NCI-H2081 (cell line): ENCODE data around the gene FAM20B.

ENCODE experiments used
- DNase-seq, 2 experiments: peaks; one replicate each; lab custom pipeline; 2025; lab: John Stamatoyannopoulos, UW

The FAM20B gene

DNA sequence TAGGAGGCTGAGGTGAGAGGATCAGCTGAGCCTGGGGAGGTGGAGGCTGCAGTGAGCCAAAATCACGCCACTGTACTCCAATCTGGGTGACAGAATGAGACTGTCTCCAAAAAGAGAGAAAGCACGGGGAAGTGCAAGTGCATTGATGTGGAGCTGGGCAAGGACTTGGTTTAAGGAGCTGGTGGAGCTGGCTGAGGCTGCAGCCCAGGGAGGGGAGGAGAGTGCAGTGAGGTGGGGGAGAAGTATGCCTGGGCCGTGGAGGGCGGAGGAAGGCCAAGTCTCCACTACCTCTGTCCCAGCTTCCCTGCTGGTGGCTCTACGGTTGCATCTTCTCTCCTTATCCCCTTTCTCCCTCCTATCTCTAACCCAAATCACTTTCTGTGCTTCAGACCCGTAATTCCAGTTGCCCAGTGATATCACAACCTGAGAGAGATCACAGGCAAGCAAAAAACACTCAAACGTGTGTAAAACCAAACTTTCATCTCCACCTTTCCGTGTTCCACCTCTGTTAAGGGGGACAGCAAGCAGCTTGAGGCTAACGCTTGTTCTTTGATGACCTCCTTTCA lies 67.3 kb downstream of the FAM20B start:
- DNase-seq, result no peak

DNA sequence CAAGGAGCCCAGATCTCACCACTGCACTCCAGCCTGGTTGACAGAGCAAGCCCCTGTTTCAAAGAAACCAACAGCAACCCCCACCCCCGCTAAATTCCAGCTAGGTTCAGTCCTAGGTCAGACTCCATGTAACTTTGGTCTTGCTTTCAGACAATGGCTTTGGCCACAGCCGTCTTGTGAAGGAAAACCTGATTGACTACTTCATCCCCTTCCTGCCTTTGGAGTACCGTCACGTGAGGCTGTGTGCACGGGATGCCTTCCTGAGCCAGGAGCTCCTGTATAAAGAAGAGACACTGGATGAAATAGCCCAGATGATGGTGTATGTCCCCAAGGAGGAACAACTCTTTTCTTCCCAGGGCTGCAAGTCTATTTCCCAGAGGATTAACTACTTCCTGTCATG lies 69.1 kb downstream of the FAM20B start:
- no peak for DNase-seq

DNA sequence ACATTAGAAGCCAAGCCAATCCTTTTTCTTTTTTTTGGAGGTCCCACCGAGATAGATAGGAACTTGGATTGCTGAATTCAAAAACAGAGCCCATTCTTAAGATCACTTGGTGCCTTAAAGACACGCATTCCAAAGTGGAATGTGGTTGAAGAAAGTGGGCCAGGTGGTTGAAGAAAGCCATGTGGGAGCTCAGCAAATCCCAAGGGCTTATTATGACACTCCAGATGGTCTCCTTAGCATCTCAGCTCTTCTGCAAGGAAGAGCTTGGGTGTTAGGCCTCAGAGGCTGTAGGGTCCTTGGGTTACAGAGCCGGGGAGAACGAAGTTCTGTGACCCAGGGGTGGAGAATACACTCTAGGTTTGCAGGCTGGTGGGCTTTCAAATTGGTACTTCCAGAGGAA lies 69.7 kb downstream of the FAM20B start:
- no peak for DNase-seq

DNA sequence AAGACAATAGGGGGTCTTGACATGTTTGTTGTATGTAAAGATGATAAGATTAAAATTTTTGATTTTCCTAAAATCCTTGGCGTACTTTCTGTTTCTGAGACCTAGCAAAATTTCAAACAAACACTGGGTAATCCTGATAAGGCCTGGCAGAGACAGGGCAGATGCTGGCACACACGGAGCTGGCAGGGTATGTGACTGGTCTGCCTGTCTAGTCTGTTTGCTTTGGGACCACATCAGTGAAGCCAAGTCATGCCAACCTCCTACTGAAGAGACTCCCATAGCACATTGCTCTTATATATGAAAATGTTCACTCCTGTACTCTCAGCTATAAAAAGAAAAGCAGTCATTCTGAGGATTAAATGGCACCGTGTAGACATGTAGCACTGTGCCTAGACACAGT lies 70.2 kb downstream of the FAM20B start:
- DNase-seq, result no peak

DNA sequence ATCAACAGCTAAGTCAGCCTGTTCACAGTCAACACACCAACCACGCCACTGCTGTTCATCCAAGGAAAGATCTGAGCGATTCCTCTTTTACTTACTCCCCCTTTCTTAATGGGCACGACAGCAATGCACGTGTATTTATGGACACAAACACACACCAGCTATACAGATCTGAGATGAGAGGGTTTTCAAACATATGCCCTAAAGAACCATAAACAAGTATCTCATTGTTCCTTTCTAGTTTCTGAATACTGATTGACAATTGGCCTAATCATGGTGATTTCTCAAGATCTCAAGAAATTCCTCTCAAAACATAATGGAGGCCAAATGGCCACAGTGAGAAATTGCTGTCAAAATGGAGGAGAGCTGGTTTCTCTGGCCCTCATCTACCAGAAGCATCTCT lies 74.2 kb downstream of the FAM20B start:
- DNase-seq, result no peak

DNA sequence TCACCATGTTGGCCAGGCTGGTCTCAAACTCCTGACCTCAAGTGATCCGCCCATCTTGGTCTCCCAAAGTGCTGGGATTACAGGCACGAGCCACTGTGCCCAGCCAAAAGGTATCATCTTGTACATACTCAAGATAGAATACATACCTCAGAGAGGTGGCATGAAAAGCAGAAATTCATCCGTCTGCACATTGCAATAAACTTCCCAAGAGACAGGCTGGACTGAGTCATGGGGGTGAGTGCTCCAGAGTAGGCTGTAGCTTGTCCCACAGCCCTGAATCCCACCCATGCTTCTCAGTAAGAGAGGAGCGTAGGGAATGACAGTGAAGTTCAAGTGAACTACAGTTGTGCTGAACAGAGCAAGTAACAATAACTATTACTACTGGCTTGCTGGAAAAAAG lies 75.9 kb downstream of the FAM20B start:
- DNase-seq, result no peak

DNA sequence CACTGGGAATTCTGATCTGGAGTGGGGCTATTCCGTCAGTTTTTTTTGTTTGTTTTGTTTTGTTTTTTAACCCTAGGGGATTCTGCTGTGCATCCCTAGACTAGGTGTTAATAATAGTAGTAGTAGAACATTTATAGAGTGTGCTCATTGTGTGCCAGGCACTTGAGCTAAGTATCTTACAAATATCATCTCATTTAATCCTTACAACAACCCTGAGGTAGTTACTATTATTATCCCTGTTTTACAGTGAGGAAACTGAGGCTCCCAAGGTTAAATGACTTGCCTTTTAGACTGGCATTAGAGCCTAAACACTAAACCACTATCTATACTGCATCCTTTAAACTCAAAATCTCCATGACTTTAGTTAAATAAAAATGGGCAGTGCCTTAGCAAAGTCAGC lies 78.3 kb downstream of the FAM20B start:
- no peak for DNase-seq

DNA sequence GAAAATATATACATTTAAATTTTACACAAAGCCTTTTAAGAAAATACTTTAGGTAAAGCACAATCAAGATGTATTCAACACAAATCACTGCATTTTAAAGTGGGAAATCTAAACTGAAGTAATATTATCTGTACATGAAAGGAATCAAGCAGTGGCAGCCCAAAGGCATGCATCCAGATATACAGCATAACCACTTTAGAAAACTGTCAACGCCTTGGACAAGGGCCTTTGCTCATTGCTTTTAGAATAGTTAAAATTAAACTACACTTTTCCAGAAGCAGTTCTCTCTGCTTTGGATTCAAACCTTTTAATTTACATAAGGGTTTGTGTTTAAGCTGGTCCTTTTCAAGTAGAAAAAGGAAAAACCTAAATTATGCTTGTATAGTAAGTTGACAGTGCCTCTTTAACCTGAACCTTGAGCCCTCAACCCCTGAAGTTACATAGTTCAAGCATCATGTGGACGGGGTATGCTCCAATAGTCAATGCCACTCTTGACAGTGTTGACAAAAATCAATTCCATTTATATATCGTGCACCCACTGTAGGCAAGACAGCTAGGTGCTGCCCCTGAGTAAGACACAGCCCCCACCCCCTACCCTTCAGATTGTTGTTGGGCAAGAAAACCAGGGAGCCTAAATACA lies 79.0 kb downstream of the FAM20B start:
- no peak for DNase-seq

DNA sequence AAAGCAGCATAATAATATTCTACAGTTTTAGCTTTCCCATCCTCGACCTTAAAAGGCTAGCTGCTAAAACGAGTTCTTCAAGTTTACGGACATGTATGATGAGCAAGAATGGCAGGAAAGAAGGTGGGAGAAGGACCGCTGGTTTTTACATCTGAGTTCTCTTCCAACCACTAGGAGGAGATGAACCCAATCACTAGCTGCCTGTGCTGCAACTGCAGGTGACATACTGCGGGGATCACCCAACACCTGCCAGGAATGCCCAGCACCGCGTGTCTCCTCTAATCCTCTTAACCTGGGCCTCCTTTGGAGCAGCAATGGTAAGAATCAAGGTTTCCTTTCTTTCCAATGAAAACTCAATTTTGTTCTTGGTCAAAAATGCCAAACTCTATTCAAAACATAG lies 79.7 kb downstream of the FAM20B start:
- DNase-seq, result peak in 1 of 2 experiments; percentile 19

DNA sequence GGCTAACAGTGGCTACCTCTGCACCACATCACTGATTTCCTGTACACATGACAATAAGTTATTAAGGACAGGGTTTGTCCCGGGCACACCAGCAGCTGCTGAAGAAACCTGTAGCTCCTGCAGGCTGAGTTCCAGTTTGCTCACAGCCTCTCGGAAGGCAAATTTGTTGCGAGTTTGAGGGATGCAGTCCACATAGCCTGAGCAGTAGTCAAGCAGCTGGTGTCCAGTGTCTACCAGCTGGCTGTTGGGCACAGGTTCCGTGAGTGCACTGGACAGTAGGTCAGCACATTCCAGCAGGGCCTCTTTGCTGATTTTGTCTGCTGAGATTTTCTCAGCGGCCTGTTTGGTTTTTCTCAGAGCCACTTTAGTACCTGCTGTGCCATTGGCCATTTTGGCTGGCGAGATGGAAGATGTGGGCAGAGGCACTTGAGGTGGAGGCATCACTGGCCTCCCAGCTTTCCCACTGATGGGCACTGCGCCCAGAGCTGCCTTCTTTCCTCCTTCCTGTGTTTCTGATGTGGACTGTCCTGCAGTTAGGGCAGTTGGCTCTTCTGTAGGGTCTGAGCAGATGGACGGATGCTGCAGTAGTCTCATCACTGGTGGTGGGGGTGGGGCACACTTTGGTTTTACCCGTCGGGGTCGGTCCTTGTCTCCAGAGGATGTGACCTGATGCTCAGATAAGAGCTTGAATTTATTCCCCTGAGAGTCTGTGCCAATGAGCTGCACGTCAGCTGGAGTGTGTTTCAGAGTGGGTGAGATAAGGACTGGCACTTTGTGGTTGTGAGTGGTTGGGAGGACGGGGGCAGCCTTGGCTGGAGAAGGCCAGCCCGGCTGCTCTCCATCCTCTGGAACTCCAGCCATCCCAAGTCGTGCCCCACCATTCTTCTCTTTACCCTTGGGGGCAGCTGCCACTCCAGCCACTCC lies 82.3 kb downstream of the FAM20B start:
- no peak for DNase-seq

DNA sequence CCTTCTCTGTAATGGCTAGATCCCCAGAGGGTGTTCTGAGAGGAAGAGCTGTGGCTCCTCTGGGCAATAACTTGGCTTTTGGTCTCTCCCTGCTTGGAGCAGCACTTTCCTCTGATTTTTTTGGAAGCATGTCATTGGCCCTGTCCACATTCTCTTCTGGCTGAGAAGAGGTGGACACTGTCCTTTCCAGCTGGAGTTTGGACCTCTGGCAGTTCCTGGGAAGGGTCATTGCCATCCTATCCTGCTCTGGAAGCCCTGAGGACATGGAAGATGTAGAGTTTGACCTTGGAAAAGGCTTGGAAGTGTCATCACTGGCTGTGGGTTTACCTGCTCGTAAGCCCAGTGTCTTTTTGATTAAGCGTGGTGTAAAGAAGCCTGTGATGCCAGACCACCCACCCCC lies 83.0 kb downstream of the FAM20B start:
- DNase-seq, result no peak

DNA sequence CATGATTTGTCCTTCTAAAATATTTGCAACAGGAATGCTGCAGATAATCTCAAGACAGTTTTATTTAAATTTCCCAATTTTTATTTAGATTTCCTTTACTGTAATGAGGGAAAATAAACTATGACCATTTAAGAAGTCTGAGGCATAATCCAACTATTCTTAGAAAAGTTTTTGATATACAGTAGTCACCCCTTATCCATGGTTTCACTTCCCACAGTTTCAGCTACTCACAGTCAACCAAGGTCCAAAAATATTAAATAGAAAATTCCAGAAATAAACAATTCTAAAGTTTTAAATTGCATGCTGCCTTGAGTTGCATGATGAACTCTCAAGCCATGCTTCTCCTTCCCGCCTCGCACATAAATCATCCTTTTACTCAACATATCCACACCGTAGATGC lies 89.5 kb downstream of the FAM20B start:
- DNase-seq, result no peak

DNA sequence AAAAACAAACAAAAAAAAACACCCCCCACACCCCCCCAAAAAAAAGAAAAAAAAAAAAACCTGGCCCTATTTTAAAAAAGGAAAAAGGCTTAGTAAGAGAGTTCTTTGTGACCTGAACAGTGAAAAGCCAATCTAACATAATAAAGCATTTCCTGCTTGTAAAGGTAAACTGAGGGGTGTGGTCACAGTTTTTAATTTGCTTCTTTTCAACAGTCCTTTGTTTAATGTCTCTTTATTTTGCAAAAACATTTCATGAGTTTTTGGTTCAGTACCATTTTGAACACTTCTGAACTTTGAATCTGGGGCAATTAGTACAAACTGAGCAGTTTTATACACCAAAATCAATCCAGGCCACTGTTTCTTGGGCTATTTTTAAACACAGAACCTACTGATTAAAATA lies 93.8 kb downstream of the FAM20B start:
- no peak for DNase-seq

DNA sequence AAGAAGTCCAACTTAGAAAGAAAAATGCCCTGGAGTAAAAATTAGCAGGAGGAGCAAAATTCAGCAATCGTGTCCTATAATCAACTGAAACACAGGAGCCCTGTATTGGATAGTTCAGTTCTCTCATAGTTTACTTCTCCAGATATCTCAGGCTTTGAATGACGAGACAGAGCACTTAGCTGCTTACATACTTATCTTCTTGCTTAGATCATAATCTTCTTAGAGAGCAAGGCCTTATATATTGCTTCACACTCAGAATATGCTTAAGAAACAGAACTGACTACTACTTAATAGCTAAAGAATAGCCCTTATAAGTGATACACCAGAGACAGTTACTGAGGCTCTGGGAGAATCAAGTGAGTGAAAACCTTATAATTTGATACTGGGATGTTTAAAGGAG lies 95.0 kb downstream of the FAM20B start:
- DNase-seq, result no peak

DNA sequence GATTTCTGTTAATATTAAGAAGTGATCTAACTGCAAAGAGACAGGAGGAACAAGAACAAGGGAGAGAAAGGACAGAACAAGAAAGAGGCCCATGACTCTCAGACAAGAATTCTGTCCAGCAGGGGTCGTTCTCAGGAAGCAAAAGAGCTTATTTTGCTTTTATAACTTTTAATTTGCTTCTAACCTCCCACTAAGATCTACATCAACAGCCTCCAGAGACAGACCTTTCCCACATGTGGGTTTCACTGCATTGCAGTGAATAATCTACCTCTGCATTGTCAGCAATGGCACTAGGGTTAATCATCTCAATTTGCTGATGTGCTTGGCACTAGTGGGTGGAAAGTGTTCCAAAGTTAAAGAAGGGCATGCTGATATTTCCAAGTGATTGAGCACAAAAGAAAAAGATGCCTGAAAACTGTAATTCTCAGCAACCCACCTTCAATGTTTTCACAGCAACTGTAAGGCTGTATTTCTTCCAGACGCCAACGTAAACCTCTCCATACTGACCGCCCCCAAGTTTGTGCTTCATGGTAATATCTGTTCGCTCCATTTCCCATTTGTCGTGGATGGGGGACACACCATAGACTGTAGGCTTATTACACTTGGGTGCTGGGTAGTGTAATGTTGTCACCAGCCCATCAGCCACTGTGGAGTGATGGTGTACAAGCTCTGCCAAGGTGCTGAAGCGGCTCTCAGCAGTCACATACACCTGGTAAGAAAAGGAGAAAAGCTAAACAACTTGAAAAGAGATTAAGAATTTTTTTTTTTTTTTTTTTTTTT lies 95.7 kb downstream of the FAM20B start:
- no peak for DNase-seq

DNA sequence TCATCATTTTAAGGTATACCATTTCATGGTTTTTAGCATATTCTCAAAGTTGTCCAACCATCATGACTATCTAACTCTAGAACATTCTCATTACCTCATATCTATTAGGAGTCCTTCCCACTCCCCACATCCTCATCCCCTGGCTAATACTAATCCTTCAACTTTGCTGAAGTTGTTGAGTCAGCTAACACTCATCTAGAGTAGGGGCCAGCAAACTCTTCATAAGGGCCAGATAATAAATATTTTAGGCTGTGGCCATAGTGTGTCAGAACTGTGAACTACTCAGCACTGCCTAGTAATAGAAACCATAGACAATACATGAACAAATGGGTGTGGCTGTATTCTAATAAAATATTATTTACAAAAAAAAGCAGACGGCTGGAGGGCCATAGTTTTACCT lies 99.2 kb downstream of the FAM20B start:
- no peak for DNase-seq
